Osteocyte (in vitro differentiated cells): ENCODE results near the gene KRT7. TPM values are rescaled to one million over a fixed set of nuclear protein-coding genes. Genes with fewer than 3 reads are reported as not detected.
A peak's percentile ranks its signal among the peaks of the same experiment; 100 is the strongest.
"Not testable (repeated sequence)": the region's sequence is repeated elsewhere in the genome, so short reads cannot be mapped to it uniquely, and the experiment has no call there.

Experiments
- DNase-seq: peaks from one replicate; pipeline ENCODE4 v3.0.0; 2021; ENCODE audit warnings: mixed read lengths; ENCODE audit not compliant: unreplicated experiment; ENCODE audit errors: extremely low spot score
- H3K27ac Mint-ChIP-seq: one replicate; pipeline ENCODE4 v1.8.0; 2021; ENCODE audit warnings: mild to moderate bottlenecking, mixed read lengths; ENCODE audit not compliant: unreplicated experiment
- H3K27me3 Mint-ChIP-seq: one replicate; pipeline ENCODE4 v1.8.0; 2021; ENCODE audit warnings: mixed read lengths; ENCODE audit not compliant: unreplicated experiment
- H3K36me3 Mint-ChIP-seq: one replicate; pipeline ENCODE4 v1.8.0; 2021; ENCODE audit warnings: mixed read lengths; ENCODE audit not compliant: unreplicated experiment
- H3K4me1 Mint-ChIP-seq: one replicate; pipeline ENCODE4 v1.8.0; 2021; ENCODE audit warnings: mixed read lengths; ENCODE audit not compliant: unreplicated experiment
- H3K4me3 Mint-ChIP-seq: one replicate; pipeline ENCODE4 v1.8.0; 2021; ENCODE audit warnings: mild to moderate bottlenecking, moderate library complexity, mixed read lengths; ENCODE audit not compliant: unreplicated experiment
- H3K9me3 Mint-ChIP-seq: one replicate; pipeline ENCODE4 v1.8.0; 2021; ENCODE audit warnings: mixed read lengths; ENCODE audit not compliant: unreplicated experiment
- total RNA-seq: library from RNA; stranded (reverse); gene quantifications from 2 replicates; pipeline ENCODE4 v1.2.1, GENCODE V29; 2021
- TF ChIP-seq, protein P1 (sequence below): fragments of 200-600 bp; sonication (generic); IDR thresholded peaks from 2 replicates; pipeline ENCODE4 v1.5.0; 2021; ENCODE audit warnings: antibody characterized with exemption, mild to moderate bottlenecking, moderate library complexity

The KRT7 gene
- total RNA-seq, 1 donor from 2014 or later = 168 TPM

DNA sequence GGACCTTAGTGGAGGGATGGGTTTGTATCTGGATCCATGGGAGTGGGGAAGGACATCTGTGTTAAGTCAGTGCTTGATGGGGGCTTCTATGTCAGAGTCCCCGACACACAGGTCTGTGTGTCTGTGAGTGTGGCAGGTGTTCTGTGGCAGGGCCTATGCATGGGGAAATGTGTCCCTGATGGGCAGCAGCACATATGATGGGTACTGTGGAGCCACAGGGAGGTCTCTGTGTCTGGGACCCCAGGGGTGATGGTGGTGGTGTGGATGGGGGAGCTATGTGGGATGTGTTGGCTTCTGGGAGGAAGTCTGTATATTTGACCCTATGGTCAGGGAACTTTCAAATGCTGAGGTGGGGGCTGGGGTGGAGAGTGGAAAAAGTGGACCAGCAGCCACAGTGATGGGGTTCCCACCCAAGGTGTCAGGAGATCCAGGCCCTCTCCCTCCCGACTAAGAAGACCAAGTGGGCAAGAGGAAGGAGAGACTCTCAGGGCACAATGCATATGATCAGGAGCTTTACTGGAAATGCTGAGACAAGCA is 16.5 kb downstream of the KRT7 start:
- Mint-ChIP-seq H3K4me1 (peaks cover 53% of the 10 kb centered on the region), H3K9me3 (no peaks in the 10 kb centered on the region), H3K4me3 (no peak overlapping the region), H3K27ac (peak overlapping the region; percentile 59), H3K36me3 (no peaks in the 10 kb centered on the region), H3K27me3 (no peaks in the 10 kb centered on the region)
- TF ChIP-seq, protein P1, sequence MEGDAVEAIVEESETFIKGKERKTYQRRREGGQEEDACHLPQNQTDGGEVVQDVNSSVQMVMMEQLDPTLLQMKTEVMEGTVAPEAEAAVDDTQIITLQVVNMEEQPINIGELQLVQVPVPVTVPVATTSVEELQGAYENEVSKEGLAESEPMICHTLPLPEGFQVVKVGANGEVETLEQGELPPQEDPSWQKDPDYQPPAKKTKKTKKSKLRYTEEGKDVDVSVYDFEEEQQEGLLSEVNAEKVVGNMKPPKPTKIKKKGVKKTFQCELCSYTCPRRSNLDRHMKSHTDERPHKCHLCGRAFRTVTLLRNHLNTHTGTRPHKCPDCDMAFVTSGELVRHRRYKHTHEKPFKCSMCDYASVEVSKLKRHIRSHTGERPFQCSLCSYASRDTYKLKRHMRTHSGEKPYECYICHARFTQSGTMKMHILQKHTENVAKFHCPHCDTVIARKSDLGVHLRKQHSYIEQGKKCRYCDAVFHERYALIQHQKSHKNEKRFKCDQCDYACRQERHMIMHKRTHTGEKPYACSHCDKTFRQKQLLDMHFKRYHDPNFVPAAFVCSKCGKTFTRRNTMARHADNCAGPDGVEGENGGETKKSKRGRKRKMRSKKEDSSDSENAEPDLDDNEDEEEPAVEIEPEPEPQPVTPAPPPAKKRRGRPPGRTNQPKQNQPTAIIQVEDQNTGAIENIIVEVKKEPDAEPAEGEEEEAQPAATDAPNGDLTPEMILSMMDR = no peak
- no peak for DNase-seq

DNA sequence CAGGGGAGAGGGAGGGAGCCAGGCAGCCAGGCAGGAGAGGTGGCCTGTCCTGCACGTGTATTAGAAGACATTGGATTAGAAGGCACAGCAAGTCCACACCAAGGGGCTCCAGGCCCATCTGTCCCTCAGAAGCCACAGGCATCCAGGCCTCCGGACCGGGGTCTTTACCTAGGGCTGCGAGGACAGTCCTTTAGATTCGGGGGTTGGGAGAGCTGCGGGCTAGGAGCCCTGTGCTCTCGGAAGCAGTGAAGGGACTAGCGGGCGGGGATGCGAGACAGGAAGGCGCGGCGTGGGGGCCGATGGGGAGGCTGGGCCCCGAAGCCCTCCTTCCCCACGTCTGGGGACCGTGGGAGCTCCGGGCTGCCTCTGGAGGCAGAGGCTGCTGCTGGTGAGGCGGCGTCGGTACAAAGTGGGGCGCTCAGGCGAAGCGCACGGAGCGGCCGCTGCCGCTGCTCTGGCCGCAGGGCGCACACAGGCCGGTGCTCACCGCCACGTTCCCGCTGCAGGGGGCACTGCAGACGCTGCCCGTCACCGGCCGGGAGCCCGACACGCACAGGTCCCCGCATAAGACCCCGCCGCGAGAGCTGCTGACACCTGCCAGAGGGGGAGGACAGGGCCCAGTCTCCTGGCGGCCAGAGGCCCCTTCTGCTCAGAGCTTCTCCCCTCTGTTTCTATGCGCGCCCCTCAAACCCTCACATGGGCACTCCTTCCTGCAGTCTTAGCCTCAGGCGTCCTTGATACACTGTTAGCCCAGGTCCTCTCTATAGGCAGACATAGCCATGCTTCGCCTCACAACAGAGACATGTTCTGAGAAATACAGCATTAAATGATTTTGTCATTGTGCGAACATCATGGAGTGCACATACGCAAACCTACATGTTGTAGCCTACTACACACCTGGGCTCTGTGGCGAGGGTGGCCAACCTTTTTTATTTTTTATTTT is 17.3 kb downstream of the KRT7 start:
- no peak overlapping the region for H3K27ac Mint-ChIP-seq
- H3K4me1 Mint-ChIP-seq = peaks cover 45% of the 10 kb centered on the region
- H3K4me3 Mint-ChIP-seq = no peak overlapping the region
- TF ChIP-seq, protein P1 = no peak
- no peaks in the 10 kb centered on the region for H3K9me3 Mint-ChIP-seq
- no peaks in the 10 kb centered on the region for H3K36me3 Mint-ChIP-seq
- no peak for DNase-seq
- H3K27me3 Mint-ChIP-seq = no peaks in the 10 kb centered on the region

DNA sequence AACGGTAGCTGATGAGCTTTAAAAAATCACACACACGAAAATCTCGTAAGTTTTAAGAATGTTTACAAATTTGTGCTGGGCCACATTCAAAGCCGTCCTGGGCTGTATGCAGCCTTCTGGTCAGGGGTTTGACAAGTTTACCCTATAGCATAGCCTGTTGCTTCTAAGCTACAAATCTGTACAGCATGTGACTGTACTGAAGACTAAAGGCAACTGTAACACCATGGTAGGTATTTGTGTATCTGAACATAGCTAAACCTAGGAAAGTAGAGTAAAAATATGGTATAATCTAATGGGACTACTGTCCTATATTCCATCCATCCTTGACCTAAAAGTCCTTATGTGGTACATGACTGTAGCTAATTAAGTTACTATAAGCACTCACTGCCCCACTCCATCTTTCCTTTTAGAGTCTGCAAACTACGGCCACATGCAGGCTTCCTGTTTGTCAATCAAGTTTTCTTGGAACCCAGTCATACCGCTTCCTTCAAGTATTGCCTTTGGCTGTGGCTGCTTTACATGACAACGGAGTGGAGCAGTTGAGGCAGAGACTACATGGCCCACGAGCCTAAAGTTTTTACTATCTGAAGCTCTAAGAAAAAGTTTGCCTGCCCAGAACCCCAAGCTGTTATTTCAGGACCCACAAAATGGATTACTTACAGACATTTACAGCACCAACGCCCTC is 18.5 kb downstream of the KRT7 start:
- TF ChIP-seq, protein P1 = no peak
- H3K27ac Mint-ChIP-seq = no peak overlapping the region
- H3K4me3 Mint-ChIP-seq = no peak overlapping the region
- H3K4me1 Mint-ChIP-seq = peaks cover 34% of the 10 kb centered on the region
- no peaks in the 10 kb centered on the region for H3K27me3 Mint-ChIP-seq
- DNase-seq = no peak
- H3K36me3 Mint-ChIP-seq = no peaks in the 10 kb centered on the region
- no peaks in the 10 kb centered on the region for H3K9me3 Mint-ChIP-seq

DNA sequence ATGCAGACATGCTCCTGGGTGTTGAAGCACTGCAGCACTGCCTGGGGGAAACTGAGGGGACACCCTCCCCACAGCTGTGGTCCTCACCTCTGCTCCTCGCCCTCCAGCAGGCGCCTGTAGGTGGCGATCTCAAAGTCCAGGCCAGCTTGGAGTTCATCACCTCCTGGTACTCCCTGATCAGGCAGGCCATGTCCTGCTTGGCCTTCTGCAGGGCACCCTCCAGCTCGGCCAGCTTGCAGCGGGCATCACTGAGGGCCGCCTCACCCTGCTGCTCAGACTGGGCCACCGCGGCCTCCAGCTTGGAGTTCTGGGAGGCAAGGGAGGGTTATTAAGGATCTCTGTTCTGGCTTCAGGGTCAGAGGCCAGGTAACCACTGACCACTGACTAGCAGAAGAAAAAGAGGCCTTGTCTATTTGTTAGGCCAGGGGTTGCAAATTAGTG is 19.2 kb downstream of the KRT7 start:
- not testable (repeated sequence) for DNase-seq, H3K36me3 Mint-ChIP-seq, H3K27ac Mint-ChIP-seq, H3K4me3 Mint-ChIP-seq, H3K27me3 Mint-ChIP-seq, H3K9me3 Mint-ChIP-seq
- TF ChIP-seq, protein P1 = peak; percentile 27
- peaks cover 27% of the 10 kb centered on the region for H3K4me1 Mint-ChIP-seq
